OCI-LY7 (cell line): ENCODE data around the gene PHETA1. TPM values are rescaled to one million over a fixed set of nuclear protein-coding genes. Genes with fewer than 3 reads are reported as not detected.

Experiments
- BruUV-seq: library from RNA; stranded (reverse); fragments of 400-500 nt; replicated peaks from 2 replicates; lab custom pipeline; 2021; lab: Mats Ljungman, UMichigan
- CTCF ChIA-PET: fragments of 300-600 bp; sonication (Branson Sonifier 250); formaldehyde crosslinking; loops from one replicate; lab custom pipeline; 2022; ENCODE audit warnings: antibody characterized with exemption; ENCODE audit not compliant: unreplicated experiment; lab: Charles Lee
- POLR2A ChIA-PET: fragments of 300-600 bp; sonication (Branson Sonifier 250); formaldehyde crosslinking; loops from one replicate; lab custom pipeline; 2022; ENCODE audit warnings: antibody characterized with exemption; lab: Charles Lee
- DNase-seq: peaks from one replicate; pipeline ENCODE4 v3.0.0-alpha.2; 2015; ENCODE audit warnings: low spot score
- H2AFZ ChIP-seq: fragments of 200-600 bp; sonication (generic), shearing (Covaris generic); 2 replicates; pipeline ENCODE4 v1.6.1; 2014; ENCODE audit warnings: mild to moderate bottlenecking, antibody characterized with exemption, low read length, moderate library complexity
- H3K27ac ChIP-seq: fragments of 200-600 bp; sonication (generic); 2 replicates; pipeline ENCODE4 v1.5.1; 2014; ENCODE audit warnings: mixed run types, low read depth, mild to moderate bottlenecking, moderate library complexity, low read length, inconsistent platforms; ENCODE audit not compliant: poor library complexity, severe bottlenecking
- H3K36me3 ChIP-seq: fragments of 200-600 bp; sonication (generic); 2 replicates; pipeline ENCODE4 v1.6.1; 2014; ENCODE audit warnings: mild to moderate bottlenecking, antibody characterized with exemption, low read length, moderate library complexity, mixed read lengths; ENCODE audit not compliant: insufficient read depth
- H3K4me1 ChIP-seq: fragments of 200-600 bp; sonication (generic); 2 replicates; pipeline ENCODE4 v1.5.1; 2014; ENCODE audit warnings: mild to moderate bottlenecking, low read length; ENCODE audit not compliant: insufficient read depth, poor library complexity, severe bottlenecking
- H3K4me2 ChIP-seq: fragments of 200-600 bp; sonication (generic); 2 replicates; pipeline ENCODE4 v1.6.1; 2014; ENCODE audit warnings: mild to moderate bottlenecking, low read length
- H3K4me3 ChIP-seq: fragments of 200-600 bp; sonication (generic); 2 replicates; pipeline ENCODE4 v1.5.1; 2014; ENCODE audit warnings: mild to moderate bottlenecking, low read depth, low read length; ENCODE audit not compliant: poor library complexity, severe bottlenecking
- H3K79me2 ChIP-seq: fragments of 200-600 bp; sonication (generic); 2 replicates; pipeline ENCODE4 v1.6.1; 2016; ENCODE audit warnings: low read depth, mild to moderate bottlenecking, low read length, moderate library complexity, mixed read lengths; ENCODE audit not compliant: insufficient read depth
- H3K9me2 ChIP-seq: fragments of 200-600 bp; sonication (generic); 2 replicates; pipeline ENCODE4 v1.6.1; 2016; ENCODE audit warnings: mild to moderate bottlenecking, low read length, mixed read lengths; ENCODE audit not compliant: insufficient read depth
- H3K9me3 ChIP-seq: fragments of 200-600 bp; sonication (generic); 2 replicates; pipeline ENCODE4 v1.6.1; 2014; ENCODE audit warnings: mild to moderate bottlenecking, mixed run types, low read length, mixed read lengths
- H4K20me1 ChIP-seq: fragments of 200-600 bp; sonication (generic); 2 replicates; pipeline ENCODE4 v1.6.1; 2014; ENCODE audit warnings: mild to moderate bottlenecking, antibody characterized with exemption, low read length, moderate library complexity, mixed read lengths; ENCODE audit not compliant: insufficient read depth
- EZH2phosphoT487 ChIP-seq: fragments of 200-600 bp; sonication (generic); IDR thresholded peaks from 2 replicates; pipeline ENCODE4 v1.6.1; 2018; ENCODE audit warnings: low read depth, borderline replicate concordance, mild to moderate bottlenecking, mixed run types, antibody characterized with exemption, low read length, moderate library complexity, mixed read lengths
- intact Hi-C: fragments of 100-400 bp; cut with micrococcal nuclease; formaldehyde crosslinking; loops from one replicate; pipeline ENCODE4 v1.10.0; 2022; ENCODE audit not compliant: unreplicated experiment
- total RNA-seq, 2 experiments: library from RNA; depleted of rRNA in 1 of 2; stranded (reverse); fragments of >200 nt in 1 of 2; shearing (Covaris generic) in 1 of 2; gene quantifications; 2 replicates each; pipeline ENCODE4 v1.2.3, GENCODE V29; 2014 to 2022
- TF ChIP-seq, protein P1 (sequence below): fragments of 200-600 bp; sonication (generic); conservative IDR thresholded peaks from 2 replicates; pipeline ENCODE4 v1.5.1; 2014; ENCODE audit warnings: mild to moderate bottlenecking, antibody characterized with exemption, low read length, moderate library complexity, mixed read lengths

Gene PHETA1
- total RNA-seq, 2 experiments from 2014 or later, result 0.73 to 2.7 TPM

GRCh38 chr12:111387747-111388323 lies 18.9 kb upstream of the PHETA1 start:
- Histone ChIP-seq H3K4me2 (no peak overlapping the region), H2AFZ (no peak overlapping the region), H3K4me1 (no peaks in the 10 kb centered on the region), H3K9me3 (no peaks in the 10 kb centered on the region), H4K20me1 (no peaks in the 10 kb centered on the region), H3K79me2 (no peaks in the 10 kb centered on the region), H3K27ac (no peak overlapping the region), H3K4me3 (no peak overlapping the region), H3K9me2 (no peaks in the 10 kb centered on the region), H3K36me3 (no peaks in the 10 kb centered on the region)
- CTCF ChIA-PET, result no interaction called here
- POLR2A ChIA-PET, result interaction anchor here (0.6 kb wide), 1 partner anchor 924 kb away, joined by 3 read pairs; no protein-coding TSS in a partner anchor
- DNase-seq, result no peak
- BruUV-seq, result no TSS peak
- no peak for TF ChIP-seq EZH2phosphoT487
- TF ChIP-seq, protein P1, sequence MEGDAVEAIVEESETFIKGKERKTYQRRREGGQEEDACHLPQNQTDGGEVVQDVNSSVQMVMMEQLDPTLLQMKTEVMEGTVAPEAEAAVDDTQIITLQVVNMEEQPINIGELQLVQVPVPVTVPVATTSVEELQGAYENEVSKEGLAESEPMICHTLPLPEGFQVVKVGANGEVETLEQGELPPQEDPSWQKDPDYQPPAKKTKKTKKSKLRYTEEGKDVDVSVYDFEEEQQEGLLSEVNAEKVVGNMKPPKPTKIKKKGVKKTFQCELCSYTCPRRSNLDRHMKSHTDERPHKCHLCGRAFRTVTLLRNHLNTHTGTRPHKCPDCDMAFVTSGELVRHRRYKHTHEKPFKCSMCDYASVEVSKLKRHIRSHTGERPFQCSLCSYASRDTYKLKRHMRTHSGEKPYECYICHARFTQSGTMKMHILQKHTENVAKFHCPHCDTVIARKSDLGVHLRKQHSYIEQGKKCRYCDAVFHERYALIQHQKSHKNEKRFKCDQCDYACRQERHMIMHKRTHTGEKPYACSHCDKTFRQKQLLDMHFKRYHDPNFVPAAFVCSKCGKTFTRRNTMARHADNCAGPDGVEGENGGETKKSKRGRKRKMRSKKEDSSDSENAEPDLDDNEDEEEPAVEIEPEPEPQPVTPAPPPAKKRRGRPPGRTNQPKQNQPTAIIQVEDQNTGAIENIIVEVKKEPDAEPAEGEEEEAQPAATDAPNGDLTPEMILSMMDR, result no peak
- intact Hi-C loops, result no loop called here

DNA sequence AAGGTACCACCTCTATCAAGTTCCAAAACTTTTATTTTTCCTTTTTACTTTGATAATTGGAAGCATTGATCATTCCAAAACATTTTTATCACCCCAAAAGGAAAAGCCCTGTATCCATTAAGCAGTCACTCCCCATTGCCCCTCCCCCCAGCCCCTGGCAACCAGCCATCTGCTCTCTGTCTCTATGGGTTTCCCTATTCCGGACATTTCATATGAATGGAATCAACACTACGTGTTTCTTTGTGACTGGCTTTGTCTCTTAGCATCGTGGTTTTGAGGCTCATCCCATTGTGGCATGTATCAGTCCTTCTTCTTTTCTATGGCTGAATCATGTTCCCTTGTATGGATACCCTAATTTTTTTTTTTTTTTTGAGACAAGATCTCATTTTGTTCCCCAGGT lies 18.0 kb upstream of the PHETA1 start:
- intact Hi-C loops, result no loop called here
- Histone ChIP-seq H3K9me2 (no peaks in the 10 kb centered on the region), H3K36me3 (no peaks in the 10 kb centered on the region), H2AFZ (no peak overlapping the region), H3K4me3 (no peak overlapping the region), H3K9me3 (no peaks in the 10 kb centered on the region), H3K4me1 (no peaks in the 10 kb centered on the region), H4K20me1 (no peaks in the 10 kb centered on the region), H3K4me2 (no peak overlapping the region), H3K79me2 (no peaks in the 10 kb centered on the region), H3K27ac (no peak overlapping the region)
- ChIA-PET CTCF (no interaction called here), POLR2A (no interaction called here)
- DNase-seq, result no peak
- no TSS peak for BruUV-seq
- TF ChIP-seq, protein P1, result no peak
- no peak for TF ChIP-seq EZH2phosphoT487

DNA sequence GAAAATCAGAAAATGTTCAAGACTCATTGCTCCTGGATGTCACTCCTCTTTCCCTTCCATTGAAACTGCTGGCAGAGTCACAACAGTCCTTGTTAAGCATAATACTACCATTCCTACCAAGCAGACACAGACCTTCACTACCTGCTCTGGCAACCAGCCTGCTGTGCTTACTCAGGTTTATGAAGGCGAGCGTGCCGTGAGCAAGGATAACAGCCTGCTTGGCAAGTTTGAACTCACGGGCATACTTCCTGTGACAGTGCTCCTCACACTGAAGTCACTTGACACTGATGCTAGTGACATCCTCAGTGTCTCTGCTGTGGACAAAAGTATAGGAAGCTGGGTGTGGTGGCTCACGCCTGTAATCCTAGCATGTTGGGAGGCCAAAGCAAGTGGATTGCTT lies 15.7 kb upstream of the PHETA1 start:
- Histone ChIP-seq H3K9me2 (no peaks in the 10 kb centered on the region), H3K27ac (no peak overlapping the region), H2AFZ (no peak overlapping the region), H4K20me1 (no peaks in the 10 kb centered on the region), H3K4me3 (no peak overlapping the region), H3K4me1 (no peaks in the 10 kb centered on the region), H3K79me2 (no peaks in the 10 kb centered on the region), H3K4me2 (no peak overlapping the region), H3K9me3 (no peaks in the 10 kb centered on the region), H3K36me3 (no peaks in the 10 kb centered on the region)
- POLR2A ChIA-PET, result no interaction called here
- no TSS peak for BruUV-seq
- intact Hi-C loops, result no loop called here
- no peak for DNase-seq
- CTCF ChIA-PET, result interaction anchor here (1.2 kb wide), 1 partner anchor 12 kb away, joined by 3 read pairs; no protein-coding TSS in a partner anchor
- TF ChIP-seq EZH2phosphoT487, result no peak
- TF ChIP-seq, protein P1, result no peak
